IPS DF 4.7 (cell line): ENCODE data around the gene SOX5.
"Not testable (repeated sequence)": the region's sequence is repeated elsewhere in the genome, so short reads cannot be mapped to it uniquely, and the experiment has no call there.

Experiments
- DNase-seq: peaks from one replicate; pipeline ENCODE4 v3.0.0-alpha.2; 2013; ENCODE audit warnings: low spot score; ENCODE audit errors: extremely low read depth

The SOX5 gene

GRCh38 chr12:23503544-23503943 lies 445.9 kb downstream of the SOX5 start:
- no peak for DNase-seq

GRCh38 chr12:23502259-23502658 lies 447.2 kb downstream of the SOX5 start:
- no peak for DNase-seq

GRCh38 chr12:23495472-23495871 lies 454.0 kb downstream of the SOX5 start:
- DNase-seq: no peak

DNA sequence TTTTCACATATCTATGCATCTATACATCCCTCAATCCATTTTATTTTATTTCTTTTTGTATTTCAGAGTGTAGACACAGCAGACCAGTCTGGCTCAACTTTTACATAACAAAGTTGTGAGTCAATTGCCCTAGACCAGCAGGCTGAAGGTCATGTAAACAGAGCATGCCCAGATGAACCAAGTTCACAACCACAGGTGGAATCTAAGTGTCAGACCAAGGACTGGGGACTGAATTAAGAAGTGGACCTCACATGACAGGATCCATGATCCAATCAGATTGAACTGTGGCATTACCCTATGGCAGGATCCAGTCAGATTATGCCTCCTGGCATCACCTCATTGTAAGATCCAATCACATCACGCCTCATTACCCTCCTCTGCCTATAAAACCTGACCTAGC lies 455.8 kb downstream of the SOX5 start:
- DNase-seq: no peak

- not testable (repeated sequence) for DNase-seq
Observed at GRCh38 chr12:23491029-23491428, 458.4 kb downstream of the SOX5 start.

DNA sequence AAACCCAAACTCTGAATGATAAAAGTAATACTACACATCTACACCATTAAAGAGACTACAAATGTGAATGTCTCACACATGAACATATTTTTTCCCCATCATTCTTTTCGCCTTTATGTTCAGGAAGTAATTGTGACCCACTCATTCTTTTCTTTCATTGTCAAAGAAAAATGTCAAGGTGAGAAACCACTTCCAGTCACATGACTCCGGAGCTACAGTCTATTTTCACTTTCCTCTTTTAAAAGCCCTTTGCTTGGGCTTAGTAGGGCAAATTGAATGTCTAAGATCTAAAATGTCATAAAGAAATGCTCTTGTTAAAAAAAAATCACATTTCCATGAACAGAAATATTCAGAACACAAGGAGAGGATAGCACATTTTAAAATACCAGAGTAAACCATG lies 461.3 kb downstream of the SOX5 start:
- DNase-seq: no peak

DNA sequence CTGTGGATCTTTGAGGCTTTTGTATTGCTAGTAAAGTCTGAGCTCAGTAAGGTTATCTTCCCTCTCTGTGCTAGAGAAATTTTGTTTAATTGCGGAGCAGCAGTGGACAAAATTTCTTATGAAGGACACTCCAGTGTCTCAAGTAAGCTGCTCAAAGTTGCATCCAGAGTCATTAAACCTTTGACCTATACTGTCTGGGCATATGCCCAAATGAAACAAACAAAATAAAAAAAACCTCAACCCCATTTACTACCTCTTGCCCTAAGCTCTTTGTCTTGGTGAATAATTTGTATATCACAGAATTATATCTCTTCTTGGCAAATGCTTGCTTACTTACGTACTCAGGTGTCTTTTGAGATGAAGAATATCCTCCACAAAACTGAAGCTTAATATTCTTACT lies 465.2 kb downstream of the SOX5 start:
- no peak for DNase-seq

GRCh38 chr12:23482571-23482970 lies 466.9 kb downstream of the SOX5 start:
- no peak for DNase-seq
